ENCODE data around the gene RNF207.
A peak's percentile ranks its signal among the peaks of the same experiment; 100 is the strongest.

The RNF207 gene

GRCh38 chr1:6234502-6235295 lies 28.8 kb downstream of the RNF207 start:
- DNase-seq (ENCODE audit: low read depth, low spot score) = no peak

DNA sequence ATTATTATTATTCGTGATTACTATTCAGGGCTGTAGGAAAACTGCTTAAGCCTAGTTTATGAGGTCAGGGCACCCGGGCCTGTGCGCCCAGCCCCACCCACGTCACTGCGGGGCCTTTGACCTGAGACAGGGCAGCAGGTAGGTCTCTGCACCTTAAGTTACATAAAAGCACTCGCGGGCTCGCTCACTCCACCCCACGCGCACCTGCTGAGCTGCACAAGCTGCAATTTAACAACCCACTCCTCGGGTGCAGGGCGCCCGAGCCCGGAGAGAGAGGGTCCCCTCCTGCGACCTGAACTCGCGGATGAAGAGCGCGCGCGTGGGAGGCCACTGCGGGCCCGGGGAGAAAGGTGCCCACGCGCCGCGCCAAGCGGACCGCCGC lies 29.4 kb downstream of the RNF207 start:
- no peak for DNase-seq (ENCODE audit: low read depth, low spot score)

GRCh38 chr1:6237093-6237492 lies 31.2 kb downstream of the RNF207 start:
- no peak for DNase-seq (ENCODE audit: low read depth, low spot score)

- no peak for DNase-seq (ENCODE audit: low read depth, low spot score)
Observed at GRCh38 chr1:6239213-6239752, 33.4 kb downstream of the RNF207 start.

GRCh38 chr1:6239950-6240768 lies 34.2 kb downstream of the RNF207 start:
- no peak for DNase-seq (ENCODE audit: low read depth, low spot score)

- no peak for DNase-seq (ENCODE audit: low read depth, low spot score)
Observed at GRCh38 chr1:6241107-6241886, 35.4 kb downstream of the RNF207 start.

- DNase-seq (ENCODE audit: low read depth, low spot score) = no peak
Observed at GRCh38 chr1:6241887-6242740, 36.2 kb downstream of the RNF207 start.

DNA sequence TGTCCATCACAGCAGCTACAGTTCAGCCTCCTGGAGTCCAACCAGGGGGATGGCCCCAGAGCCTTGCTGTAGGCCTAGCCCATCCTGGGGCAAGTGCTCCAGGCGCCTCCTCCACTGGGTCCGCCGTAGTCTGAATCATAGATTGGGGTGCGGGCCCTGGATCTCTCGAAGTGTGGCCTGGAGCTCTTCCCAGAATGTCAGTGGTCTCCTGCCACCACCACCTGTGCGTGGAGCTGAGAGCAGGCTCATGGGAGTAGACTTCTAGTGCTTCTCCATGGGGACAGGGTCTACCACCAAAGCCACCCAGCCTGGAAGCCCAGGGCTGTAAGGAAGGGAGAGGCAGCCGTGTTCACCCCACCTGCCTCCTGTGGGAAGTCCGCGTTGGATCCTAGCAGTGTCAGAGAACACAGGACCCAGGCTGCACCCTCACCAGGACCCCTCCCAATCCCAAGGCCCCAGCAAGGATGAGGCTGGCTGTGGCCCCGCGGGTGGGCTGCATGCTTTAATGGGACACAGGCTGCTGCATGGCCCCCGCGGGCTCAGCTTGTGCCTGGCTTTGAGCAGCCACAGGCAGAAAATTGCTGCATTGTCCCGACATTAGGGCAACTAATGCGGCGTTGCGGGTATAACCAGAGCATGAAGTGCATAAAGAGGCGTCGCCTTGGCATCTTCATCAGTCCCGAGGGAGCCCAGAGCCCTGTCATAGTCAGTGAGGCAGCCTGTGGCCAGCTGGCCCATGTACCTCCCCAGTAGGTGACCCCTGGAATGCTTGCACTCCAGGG lies 37.3 kb downstream of the RNF207 start:
- DNase-seq (ENCODE audit: low read depth, low spot score) = no peak

- DNase-seq (ENCODE audit: low read depth, low spot score) = no peak
Observed at GRCh38 chr1:6243993-6244392, 38.1 kb downstream of the RNF207 start, which contains the start of gene HES3. Gene HES3, plus strand, starts transcription at chr1:6244179. Its CDS starts 187 bp downstream, at chr1:6244366.

DNA sequence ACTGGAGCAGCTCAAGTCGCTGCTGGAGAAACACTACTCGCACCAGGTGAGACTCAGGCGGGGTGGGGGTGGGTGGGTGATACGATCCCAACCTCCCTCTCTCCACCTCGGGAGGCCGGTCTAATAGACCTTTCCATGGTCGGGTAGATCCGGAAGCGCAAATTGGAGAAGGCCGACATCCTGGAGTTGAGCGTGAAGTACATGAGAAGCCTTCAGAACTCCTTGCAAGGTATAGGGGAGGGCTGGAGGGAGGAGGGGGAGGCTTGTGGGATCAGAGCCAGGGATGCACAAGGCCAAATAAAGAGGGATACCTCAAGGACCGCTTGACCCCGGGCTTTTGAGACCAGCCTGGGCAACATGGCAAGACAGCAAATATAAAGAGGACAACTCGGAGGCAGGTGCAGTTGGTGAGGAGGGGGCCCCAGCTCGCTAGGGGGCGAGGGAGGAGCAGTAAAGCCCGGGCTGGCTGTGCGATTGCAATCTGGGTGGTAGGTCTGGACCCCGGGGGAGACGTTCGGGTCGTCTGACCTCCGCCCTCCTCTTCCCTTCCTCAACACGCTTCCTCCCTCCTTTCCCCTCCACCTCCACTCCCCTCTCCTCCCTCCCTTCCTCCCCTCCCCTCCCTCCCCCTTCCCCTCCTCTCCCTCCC lies 38.6 kb downstream of the RNF207 start:
- no peak for DNase-seq (ENCODE audit: low read depth, low spot score)

DNA sequence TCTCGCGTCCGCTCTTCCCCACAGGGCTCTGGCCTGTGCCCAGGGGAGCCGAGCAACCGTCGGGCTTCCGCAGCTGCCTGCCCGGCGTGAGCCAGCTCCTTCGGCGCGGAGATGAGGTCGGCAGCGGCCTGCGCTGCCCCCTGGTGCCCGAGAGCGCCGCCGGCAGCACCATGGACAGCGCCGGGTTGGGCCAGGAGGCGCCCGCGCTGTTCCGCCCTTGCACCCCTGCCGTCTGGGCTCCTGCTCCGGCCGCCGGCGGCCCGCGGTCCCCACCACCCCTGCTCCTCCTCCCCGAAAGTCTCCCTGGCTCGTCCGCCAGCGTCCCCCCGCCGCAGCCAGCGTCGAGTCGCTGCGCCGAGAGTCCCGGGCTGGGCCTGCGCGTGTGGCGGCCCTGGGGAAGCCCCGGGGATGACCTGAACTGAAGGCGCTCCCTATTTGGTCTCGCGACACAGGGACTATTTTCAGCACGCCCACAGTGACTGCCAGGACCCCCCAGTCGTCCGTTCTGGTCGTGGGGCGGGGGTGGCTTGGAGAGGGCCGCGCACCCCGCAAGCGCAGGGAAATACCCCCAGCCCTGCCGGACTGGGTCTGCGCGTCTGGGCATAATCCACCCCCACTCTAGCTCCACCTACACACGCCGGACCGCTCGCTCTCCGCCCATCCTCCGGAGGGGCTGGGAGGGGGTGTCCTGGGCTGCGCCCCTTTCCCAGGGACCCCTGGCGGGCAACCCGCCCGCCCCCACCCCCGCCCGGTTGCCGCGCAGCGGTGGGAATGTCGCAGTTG lies 39.4 kb downstream of the RNF207 start:
- peak; percentile 32 for DNase-seq (ENCODE audit: low read depth, low spot score)

- no peak for DNase-seq (ENCODE audit: low read depth, low spot score)
Observed at GRCh38 chr1:6245869-6246496, 40.1 kb downstream of the RNF207 start.

- no peak for DNase-seq (ENCODE audit: low read depth, low spot score)
Observed at GRCh38 chr1:6246497-6247467, 40.9 kb downstream of the RNF207 start.

DNA sequence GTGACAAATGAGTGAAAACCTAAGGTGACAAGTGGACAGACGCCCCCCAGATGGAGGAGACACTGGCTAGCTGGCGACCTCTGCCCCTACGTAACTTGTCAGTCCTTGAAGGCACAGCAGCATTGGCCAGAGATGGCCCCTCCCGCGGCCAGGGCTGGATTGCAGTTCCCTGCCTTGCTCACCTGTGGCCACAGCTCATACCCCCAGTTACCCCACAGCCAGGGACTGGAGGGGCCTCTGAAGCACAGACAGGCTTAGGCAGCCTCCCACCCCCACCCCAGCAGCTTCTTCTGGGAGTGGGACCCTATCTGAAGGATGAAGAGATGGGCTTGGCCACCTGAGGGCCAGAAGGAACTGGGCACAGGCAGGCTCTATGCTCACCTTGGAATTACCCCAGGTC lies 41.7 kb downstream of the RNF207 start:
- no peak for DNase-seq (ENCODE audit: low read depth, low spot score)

GRCh38 chr1:6248161-6248776 lies 42.4 kb downstream of the RNF207 start:
- DNase-seq (ENCODE audit: low read depth, low spot score) = no peak

GRCh38 chr1:6248932-6249738 lies 43.2 kb downstream of the RNF207 start:
- DNase-seq (ENCODE audit: low read depth, low spot score) = no peak
